ENCODE measurements around the gene GMPPA. TPM values are rescaled to one million over a fixed set of nuclear protein-coding genes. Genes with fewer than 3 reads are reported as not detected.

GMPPA gene
- total and polyA plus RNA-seq, 9 of the 15 experiments (the other 6 are each of a cell fraction or from before 2014, with no cell fraction given), result 7.0 to 101 (median 66.7) TPM

DNA sequence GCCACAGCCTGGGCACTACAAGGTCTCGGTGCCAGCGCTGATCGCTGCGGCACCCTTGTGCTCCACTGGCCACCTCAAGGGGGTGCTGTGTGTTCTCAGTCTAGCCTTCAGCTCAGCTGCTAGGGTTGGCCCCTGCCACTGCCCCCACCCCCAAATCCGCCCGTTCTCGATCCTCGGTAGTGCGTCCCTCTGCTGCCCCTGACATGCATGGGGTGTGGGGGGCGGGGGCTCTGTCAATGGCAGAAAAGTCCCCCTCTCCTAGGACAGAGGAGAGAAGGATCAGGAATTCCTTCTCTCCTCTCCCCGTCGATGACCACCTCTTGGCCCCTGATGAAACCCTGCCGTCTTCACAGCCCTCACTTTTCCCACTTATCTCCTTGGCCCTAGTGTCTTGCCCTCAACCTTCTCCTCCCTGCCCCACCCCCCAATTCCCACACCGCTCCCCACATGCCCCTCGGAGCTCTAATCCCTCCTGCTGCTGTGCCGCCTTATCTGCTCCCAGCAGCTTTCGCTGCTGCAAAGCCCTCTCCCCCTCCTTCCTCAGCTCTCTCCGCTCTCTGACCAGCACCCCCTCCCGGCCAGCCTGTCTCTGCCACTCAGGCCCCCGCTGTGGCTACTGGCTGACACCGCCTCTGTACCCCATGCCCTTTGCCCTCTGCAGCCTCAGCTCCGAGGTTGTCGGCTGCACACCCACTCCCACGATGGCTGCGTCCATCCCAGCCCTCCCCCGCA lies 11.3 kb downstream of the GMPPA start (continued):
- no peak for TF ChIP-seq GTF2E2 (tag; IDR thresholded peaks at IDR 0.05)
- TF ChIP-seq PCBP2 (IDR thresholded peaks at IDR 0.05; ENCODE audit: low read depth, low read length, poor library complexity, severe bottlenecking), result no peak
- no peak for TF ChIP-seq RBM34 (IDR thresholded peaks at IDR 0.05; ENCODE audit: borderline replicate concordance, insufficient read depth, low read length)
- TF ChIP-seq SP1 (CRISPR knock-in tag; IDR thresholded peaks at IDR 0.05), result peak; percentile 68
- TF ChIP-seq PPARD (CRISPR knock-in tag; IDR thresholded peaks at IDR 0.05), result no peak
- peak; percentile 95 for TF ChIP-seq NBN (IDR thresholded peaks at IDR 0.05; ENCODE audit: low read depth)
- no peak for TF ChIP-seq NUFIP1 (IDR thresholded peaks at IDR 0.05; ENCODE audit: partially characterized antibody)
- TF ChIP-seq CREB5 (CRISPR knock-in tag; IDR thresholded peaks at IDR 0.05), result no peak
- no peak for TF ChIP-seq HINFP (tag; conservative IDR thresholded peaks at IDR 0.05; ENCODE audit: low read depth)
- TF ChIP-seq TCF3 (CRISPR knock-in tag; IDR thresholded peaks at IDR 0.05), result peak; percentile 96
- no peak for TF ChIP-seq E2F5 (CRISPR knock-in tag; IDR thresholded peaks at IDR 0.05)
- TF ChIP-seq U2AF1 (optimal IDR thresholded peaks at IDR 0.05; ENCODE audit: low read depth, low read length), result no peak
- TF ChIP-seq COPS2 (conservative IDR thresholded peaks at IDR 0.05), result no peak
- TF ChIP-seq ZNF124 (CRISPR knock-in tag; IDR thresholded peaks at IDR 0.05), result no peak
- peak; percentile 52 for TF ChIP-seq MEF2D (tag; conservative IDR thresholded peaks at IDR 0.05; ENCODE audit: low read depth)
- no peak for TF ChIP-seq KDM5B (IDR thresholded peaks at IDR 0.05; ENCODE audit: insufficient replicate concordance, low read depth, low read length)
- TF ChIP-seq, protein P1, sequence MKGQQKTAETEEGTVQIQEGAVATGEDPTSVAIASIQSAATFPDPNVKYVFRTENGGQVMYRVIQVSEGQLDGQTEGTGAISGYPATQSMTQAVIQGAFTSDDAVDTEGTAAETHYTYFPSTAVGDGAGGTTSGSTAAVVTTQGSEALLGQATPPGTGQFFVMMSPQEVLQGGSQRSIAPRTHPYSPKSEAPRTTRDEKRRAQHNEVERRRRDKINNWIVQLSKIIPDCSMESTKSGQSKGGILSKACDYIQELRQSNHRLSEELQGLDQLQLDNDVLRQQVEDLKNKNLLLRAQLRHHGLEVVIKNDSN (CRISPR knock-in tag; IDR thresholded peaks at IDR 0.05), result peak; percentile 5; the same call in 1 of the 2 replicates
- TF ChIP-seq, protein P2, sequence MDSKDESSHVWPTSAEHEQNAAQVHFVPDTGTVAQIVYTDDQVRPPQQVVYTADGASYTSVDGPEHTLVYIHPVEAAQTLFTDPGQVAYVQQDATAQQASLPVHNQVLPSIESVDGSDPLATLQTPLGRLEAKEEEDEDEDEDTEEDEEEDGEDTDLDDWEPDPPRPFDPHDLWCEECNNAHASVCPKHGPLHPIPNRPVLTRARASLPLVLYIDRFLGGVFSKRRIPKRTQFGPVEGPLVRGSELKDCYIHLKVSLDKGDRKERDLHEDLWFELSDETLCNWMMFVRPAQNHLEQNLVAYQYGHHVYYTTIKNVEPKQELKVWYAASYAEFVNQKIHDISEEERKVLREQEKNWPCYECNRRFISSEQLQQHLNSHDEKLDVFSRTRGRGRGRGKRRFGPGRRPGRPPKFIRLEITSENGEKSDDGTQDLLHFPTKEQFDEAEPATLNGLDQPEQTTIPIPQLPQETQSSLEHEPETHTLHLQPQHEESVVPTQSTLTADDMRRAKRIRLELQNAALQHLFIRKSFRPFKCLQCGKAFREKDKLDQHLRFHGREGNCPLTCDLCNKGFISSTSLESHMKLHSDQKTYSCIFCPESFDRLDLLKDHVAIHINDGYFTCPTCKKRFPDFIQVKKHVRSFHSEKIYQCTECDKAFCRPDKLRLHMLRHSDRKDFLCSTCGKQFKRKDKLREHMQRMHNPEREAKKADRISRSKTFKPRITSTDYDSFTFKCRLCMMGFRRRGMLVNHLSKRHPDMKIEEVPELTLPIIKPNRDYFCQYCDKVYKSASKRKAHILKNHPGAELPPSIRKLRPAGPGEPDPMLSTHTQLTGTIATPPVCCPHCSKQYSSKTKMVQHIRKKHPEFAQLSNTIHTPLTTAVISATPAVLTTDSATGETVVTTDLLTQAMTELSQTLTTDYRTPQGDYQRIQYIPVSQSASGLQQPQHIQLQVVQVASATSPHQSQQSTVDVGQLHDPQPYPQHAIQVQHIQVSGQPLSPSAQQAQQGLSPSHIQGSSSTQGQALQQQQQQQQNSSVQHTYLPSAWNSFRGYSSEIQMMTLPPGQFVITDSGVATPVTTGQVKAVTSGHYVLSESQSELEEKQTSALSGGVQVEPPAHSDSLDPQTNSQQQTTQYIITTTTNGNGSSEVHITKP (IDR thresholded peaks at IDR 0.05; ENCODE audit: partially characterized antibody), result peak; percentile 36
- TF ChIP-seq HNRNPL (IDR thresholded peaks at IDR 0.05; ENCODE audit: low read depth, low read length), result peak; percentile 60; the same call in 1 of the 2 replicates

Data from K562 (cell line).